ENCODE data around the gene PCIF1. TPM values are rescaled to one million over a fixed set of nuclear protein-coding genes. Genes with fewer than 3 reads are reported as not detected.

Gene PCIF1
- total RNA-seq, 2 experiments from 2014 or later, result 54.5 to 58.3 TPM

- Mint-ChIP-seq H3K9me3 (no peaks in the 10 kb centered on the region), H3K27ac (no peak overlapping the region), H3K27me3 (no peaks in the 10 kb centered on the region), H3K4me1 (peaks cover 14% of the 10 kb centered on the region), H3K36me3 (peaks cover 20% of the 10 kb centered on the region), H3K4me3 (no peak overlapping the region)
- ATAC-seq (ENCODE audit: low read depth) (no peak), DNase-seq (no peak)
- POLR2A ChIA-PET, result no interaction called here
These were observed 5.6 kb downstream of the PCIF1 start for GRCh38 chr20:45940053-45940452.

GRCh38 chr20:45940469-45940868, 6.0 kb downstream of the PCIF1 start:
- H3K27me3 Mint-ChIP-seq, result no peaks in the 10 kb centered on the region
- no peak for DNase-seq
- POLR2A ChIA-PET, result no interaction called here
- peaks cover 14% of the 10 kb centered on the region for H3K4me1 Mint-ChIP-seq
- H3K36me3 Mint-ChIP-seq, result peaks cover 20% of the 10 kb centered on the region
- no peak overlapping the region for H3K27ac Mint-ChIP-seq
- H3K4me3 Mint-ChIP-seq, result no peak overlapping the region
- ATAC-seq (ENCODE audit: low read depth), result no peak
- no peaks in the 10 kb centered on the region for H3K9me3 Mint-ChIP-seq

GRCh38 chr20:45943613-45944012, 9.1 kb downstream of the PCIF1 start:
- no peak for DNase-seq
- H3K27ac Mint-ChIP-seq, result peak overlapping the region; percentile 32
- no peak for ATAC-seq (ENCODE audit: low read depth)
- POLR2A ChIA-PET, result interaction anchor here (1.5 kb wide), 1 partner anchor 9 kb away, joined by 3 read pairs; no protein-coding TSS in a partner anchor
- no peaks in the 10 kb centered on the region for H3K9me3 Mint-ChIP-seq
- H3K4me3 Mint-ChIP-seq, result no peak overlapping the region
- peaks cover 1% of the 10 kb centered on the region for H3K4me1 Mint-ChIP-seq
- H3K36me3 Mint-ChIP-seq, result peaks cover 13% of the 10 kb centered on the region
- no peaks in the 10 kb centered on the region for H3K27me3 Mint-ChIP-seq

DNA sequence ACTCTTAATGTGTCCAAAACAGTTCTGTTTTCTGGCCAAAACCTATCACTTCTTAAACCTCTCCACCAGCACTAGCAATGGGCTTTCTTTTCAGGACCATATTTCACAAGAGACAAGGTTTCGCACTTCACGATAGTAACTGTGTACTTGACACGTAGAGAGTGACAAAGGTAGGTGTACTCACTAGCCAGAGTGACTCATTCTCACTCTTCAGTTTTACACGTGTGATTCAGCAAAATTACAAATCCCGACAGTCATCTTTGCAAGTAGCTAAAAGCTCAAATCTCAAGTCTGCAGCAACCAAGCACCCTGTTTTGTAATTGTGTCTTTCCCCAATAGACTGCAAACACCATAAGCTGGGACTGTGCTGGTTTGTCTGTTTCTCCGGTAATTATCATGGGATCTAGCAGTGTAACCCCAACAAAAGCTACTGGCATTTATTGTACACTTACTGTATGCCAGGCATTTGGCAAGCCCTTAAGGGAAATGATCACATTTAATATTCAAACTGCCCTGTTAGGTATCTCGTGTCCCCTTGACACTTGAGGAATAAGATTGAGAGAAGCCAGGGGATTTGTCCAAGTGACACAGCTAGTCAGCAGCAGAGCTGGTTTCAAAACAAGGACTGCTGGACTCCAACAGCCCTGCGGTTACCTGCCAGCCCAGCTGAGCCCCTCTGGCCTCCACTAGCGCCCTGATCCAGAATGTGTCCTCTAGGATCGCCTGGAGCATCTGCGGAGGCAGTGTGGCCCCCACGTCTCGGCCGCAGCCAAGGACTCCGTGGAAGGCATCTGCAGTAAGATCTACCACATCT, 9.9 kb downstream of the PCIF1 start:
- Mint-ChIP-seq H3K27me3 (no peaks in the 10 kb centered on the region), H3K27ac (peak overlapping the region; percentile 32), H3K9me3 (no peaks in the 10 kb centered on the region), H3K36me3 (peaks cover 18% of the 10 kb centered on the region), H3K4me3 (no peak overlapping the region), H3K4me1 (peaks cover 1% of the 10 kb centered on the region)
- DNase-seq (no peak), ATAC-seq (ENCODE audit: low read depth) (no peak)
- POLR2A ChIA-PET, result interaction anchor here (1.6 to 3.1 kb wide), 2 partner anchors 10 to 18 kb away, joined by 4 to 22 read pairs; partner anchors contain the start of gene PCIF1

GRCh38 chr20:45944965-45945677, 10.6 kb downstream of the PCIF1 start:
- POLR2A ChIA-PET, result interaction anchor here (1.6 to 3.1 kb wide), 2 partner anchors 11 to 17 kb away, joined by 4 to 22 read pairs; partner anchors contain the start of gene PCIF1
- no peak overlapping the region for H3K27ac Mint-ChIP-seq
- ATAC-seq (ENCODE audit: low read depth), result no peak
- H3K4me1 Mint-ChIP-seq, result peaks cover 1% of the 10 kb centered on the region
- H3K27me3 Mint-ChIP-seq, result no peaks in the 10 kb centered on the region
- DNase-seq, result no peak
- H3K36me3 Mint-ChIP-seq, result peaks cover 17% of the 10 kb centered on the region
- no peaks in the 10 kb centered on the region for H3K9me3 Mint-ChIP-seq
- no peak overlapping the region for H3K4me3 Mint-ChIP-seq

DNA sequence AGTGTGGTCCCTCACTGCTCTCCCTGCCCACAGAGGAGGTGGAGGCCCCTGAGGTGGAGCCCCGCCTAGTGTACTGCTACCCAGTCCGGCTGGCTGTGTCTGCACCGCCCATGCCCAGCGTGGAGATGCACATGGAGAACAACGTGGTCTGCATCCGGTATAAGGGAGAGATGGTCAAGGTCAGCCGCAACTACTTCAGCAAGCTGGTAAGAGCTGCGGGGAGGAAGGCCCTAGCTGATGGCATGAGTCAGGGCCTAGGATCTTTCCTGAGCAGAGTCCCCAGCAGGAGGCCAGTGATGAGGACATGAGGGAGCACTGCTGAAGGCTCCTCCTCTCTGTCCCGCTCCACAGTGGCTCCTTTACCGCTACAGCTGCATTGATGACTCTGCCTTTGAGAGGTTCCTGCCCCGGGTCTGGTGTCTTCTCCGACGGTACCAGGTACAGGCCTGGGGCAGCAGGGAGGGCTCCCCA, 11.2 kb downstream of the PCIF1 start:
- DNase-seq (no peak), ATAC-seq (ENCODE audit: low read depth) (no peak)
- Mint-ChIP-seq H3K27ac (no peak overlapping the region), H3K4me3 (no peak overlapping the region), H3K4me1 (peaks cover 1% of the 10 kb centered on the region), H3K27me3 (no peaks in the 10 kb centered on the region), H3K36me3 (peaks cover 17% of the 10 kb centered on the region), H3K9me3 (no peaks in the 10 kb centered on the region)
- POLR2A ChIA-PET, result interaction anchor here (1.6 to 3.1 kb wide), 2 partner anchors 12 to 16 kb away, joined by 4 to 22 read pairs; partner anchors contain the start of gene PCIF1

DNA sequence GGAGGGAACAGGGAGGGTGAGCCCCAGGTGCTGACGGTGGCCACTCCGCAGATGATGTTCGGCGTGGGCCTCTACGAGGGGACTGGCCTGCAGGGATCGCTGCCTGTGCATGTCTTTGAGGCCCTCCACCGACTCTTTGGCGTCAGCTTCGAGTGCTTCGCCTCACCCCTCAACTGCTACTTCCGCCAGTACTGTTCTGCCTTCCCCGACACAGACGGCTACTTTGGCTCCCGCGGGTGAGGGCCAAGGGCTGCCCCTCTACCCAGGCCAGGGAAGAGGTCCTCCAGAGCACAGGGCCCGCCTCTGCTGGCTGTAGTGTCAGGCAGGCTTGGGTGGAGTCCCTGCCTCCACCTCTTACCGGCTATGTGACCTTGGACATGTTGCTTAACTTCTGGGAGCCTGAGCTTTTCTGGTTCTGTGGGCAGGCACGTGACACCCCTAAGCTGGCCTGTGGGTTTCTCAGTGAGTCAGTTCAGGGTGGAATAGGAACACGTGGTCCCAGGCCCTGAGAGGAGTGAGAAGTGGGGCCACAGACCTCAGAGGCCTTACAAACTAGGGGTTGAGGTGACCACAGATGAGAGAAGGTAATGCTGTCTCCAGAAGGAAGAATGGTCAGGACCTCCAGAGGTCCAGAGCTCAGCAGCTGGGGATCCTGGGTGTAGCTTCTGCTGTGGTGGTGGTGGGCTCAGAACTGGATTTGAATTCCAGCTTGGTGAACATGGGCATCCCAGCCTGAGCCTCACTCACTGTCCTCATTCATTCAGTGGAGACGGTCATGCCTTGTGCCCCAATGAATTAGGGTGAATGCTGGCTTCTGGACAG, 11.9 kb downstream of the PCIF1 start:
- no peaks in the 10 kb centered on the region for H3K9me3 Mint-ChIP-seq
- H3K4me1 Mint-ChIP-seq, result peaks cover 1% of the 10 kb centered on the region
- no peaks in the 10 kb centered on the region for H3K27me3 Mint-ChIP-seq
- DNase-seq (no peak), ATAC-seq (ENCODE audit: low read depth) (peak; percentile 20)
- POLR2A ChIA-PET, result interaction anchor here (3.1 kb wide), 1 partner anchor 12 kb away, joined by 22 read pairs; the partner anchor contains the start of gene PCIF1
- peak overlapping the region; percentile 59 for H3K27ac Mint-ChIP-seq
- peaks cover 17% of the 10 kb centered on the region for H3K36me3 Mint-ChIP-seq
- no peak overlapping the region for H3K4me3 Mint-ChIP-seq

DNA sequence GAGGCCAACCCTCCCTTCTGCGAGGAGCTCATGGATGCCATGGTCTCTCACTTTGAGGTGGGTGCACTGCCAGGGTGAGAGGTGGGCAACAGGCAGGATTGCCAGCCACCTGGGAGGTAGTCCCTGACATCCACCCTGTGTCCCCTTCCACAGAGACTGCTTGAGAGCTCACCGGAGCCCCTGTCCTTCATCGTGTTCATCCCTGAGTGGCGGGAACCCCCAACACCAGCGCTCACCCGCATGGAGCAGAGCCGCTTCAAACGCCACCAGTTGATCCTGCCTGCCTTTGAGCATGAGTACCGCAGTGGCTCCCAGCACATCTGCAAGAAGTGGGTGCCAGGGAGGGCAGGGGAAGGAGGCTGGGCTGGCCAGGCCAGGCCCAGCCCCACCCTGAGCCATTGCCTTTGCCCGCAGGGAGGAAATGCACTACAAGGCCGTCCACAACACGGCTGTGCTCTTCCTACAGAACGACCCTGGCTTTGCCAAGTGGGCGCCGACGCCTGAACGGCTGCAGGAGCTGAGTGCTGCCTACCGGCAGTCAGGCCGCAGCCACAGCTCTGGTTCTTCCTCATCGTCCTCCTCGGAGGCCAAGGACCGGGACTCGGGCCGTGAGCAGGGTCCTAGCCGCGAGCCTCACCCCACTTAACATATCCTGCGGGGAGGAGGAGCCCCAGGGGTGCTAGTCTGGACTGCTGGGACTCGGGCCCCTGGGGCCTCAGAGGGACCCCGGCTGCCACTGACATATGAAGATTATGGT, 12.8 kb downstream of the PCIF1 start:
- no peak for ATAC-seq (ENCODE audit: low read depth)
- peaks cover 17% of the 10 kb centered on the region for H3K36me3 Mint-ChIP-seq
- H3K27me3 Mint-ChIP-seq, result no peaks in the 10 kb centered on the region
- no peaks in the 10 kb centered on the region for H3K9me3 Mint-ChIP-seq
- H3K4me1 Mint-ChIP-seq, result peaks cover 1% of the 10 kb centered on the region
- H3K27ac Mint-ChIP-seq, result no peak overlapping the region
- POLR2A ChIA-PET, result interaction anchor here (2.1 to 3.1 kb wide), 3 partner anchors 13 to 14 kb away, joined by 9 to 22 read pairs (median 20); partner anchors contain the start of gene PCIF1
- no peak overlapping the region for H3K4me3 Mint-ChIP-seq
- no peak for DNase-seq

DNA sequence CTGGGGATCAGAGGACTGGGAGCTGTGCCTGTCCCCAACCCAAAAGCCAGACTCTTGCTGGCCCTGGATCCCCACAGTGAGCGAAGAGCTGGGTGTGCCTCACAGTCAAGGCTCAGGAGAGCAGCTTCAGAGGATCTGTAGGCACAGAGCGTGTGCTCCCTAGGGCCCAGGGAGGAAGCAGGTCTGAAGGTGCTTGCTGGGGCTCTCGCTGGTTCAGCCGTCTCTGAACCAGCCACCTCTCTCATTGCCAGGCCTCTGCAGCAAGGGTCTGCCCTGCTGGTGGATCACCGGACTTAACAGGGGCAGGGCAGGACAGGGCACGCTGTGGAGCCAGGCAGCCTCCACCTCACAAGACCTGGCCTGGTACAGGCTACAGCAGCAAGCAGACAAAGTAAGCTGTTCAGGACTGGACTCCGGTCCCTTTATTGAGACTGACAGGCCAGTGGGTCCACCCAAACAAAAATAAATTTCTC, 13.8 kb downstream of the PCIF1 start:
- Mint-ChIP-seq H3K4me3 (no peak overlapping the region), H3K27me3 (no peaks in the 10 kb centered on the region), H3K36me3 (peaks cover 18% of the 10 kb centered on the region), H3K4me1 (peaks cover 1% of the 10 kb centered on the region), H3K27ac (peak overlapping the region; percentile 48), H3K9me3 (no peaks in the 10 kb centered on the region)
- POLR2A ChIA-PET, result interaction anchor here (0.9 to 2.3 kb wide), 3 partner anchors 13 to 25 kb away, joined by 3 to 20 read pairs (median 9); partner anchors contain the start of gene PCIF1
- no peak for DNase-seq
- ATAC-seq (ENCODE audit: low read depth), result no peak

- ATAC-seq (ENCODE audit: low read depth), result no peak
- Mint-ChIP-seq H3K27ac (no peak overlapping the region), H3K4me3 (no peak overlapping the region), H3K4me1 (peaks cover 1% of the 10 kb centered on the region), H3K27me3 (no peaks in the 10 kb centered on the region), H3K36me3 (peaks cover 17% of the 10 kb centered on the region), H3K9me3 (no peaks in the 10 kb centered on the region)
- POLR2A ChIA-PET, result interaction anchor here (0.9 to 2.3 kb wide), 3 partner anchors 13 to 25 kb away, joined by 3 to 20 read pairs (median 9); partner anchors contain the start of gene PCIF1
- no peak for DNase-seq
These were observed 14.5 kb downstream of the PCIF1 start for GRCh38 chr20:45948742-45949541.

DNA sequence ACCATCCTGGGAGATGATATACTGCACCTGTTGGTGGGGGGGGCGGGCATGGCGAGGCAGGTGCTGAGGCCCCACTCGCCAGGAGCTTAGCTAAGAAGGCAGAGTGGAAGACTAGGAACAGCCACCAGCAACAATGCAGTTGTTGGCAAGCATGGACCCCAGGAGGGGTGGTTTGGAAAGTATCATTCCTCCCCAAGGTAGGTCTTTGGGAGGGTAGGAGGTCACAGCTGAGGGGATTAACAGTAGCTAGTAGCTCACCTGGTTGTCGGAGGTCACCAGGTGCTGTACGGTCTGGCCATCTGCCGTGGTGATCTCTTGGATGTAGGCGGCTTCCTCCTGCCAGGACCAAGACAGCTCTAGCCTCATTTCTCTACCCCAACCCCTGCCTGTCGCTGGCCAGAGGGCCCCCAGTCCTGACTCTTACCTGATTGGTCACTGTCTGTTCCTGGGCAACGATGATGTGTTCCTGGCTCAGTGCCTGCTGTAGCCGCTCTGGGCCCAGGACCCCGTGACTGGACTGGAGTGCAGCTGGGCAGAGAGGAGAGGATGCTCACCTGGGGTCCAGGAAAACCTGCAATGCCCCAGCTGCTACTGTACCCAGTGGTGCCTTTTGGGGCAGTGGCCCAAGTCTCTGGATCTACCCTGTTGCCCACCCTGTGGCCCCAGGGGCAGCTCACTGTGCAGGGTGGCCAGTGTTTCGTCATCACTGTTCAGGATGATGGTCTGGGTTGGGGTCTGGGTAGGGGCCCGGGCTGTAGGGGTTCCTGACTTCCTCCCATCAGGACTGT, 15.3 kb downstream of the PCIF1 start:
- no peak overlapping the region for H3K4me3 Mint-ChIP-seq
- H3K27ac Mint-ChIP-seq, result no peak overlapping the region
- POLR2A ChIA-PET, result interaction anchor here (0.9 to 2.3 kb wide), 6 partner anchors 12 to 59 kb away, joined by 3 to 20 read pairs (median 4); partner anchors contain the start of genes CTSA, NEURL2 and PCIF1
- peaks cover 1% of the 10 kb centered on the region for H3K4me1 Mint-ChIP-seq
- no peaks in the 10 kb centered on the region for H3K27me3 Mint-ChIP-seq
- peaks cover 13% of the 10 kb centered on the region for H3K36me3 Mint-ChIP-seq
- no peak for DNase-seq
- no peaks in the 10 kb centered on the region for H3K9me3 Mint-ChIP-seq
- no peak for ATAC-seq (ENCODE audit: low read depth)

All from activated naive CD8-positive, alpha-beta T cell treated with anti-CD3 and anti-CD28 coated beads, Interleukin-2, amount 10 ng/mL, durations not matched to agents 7 days and 5 days (primary cell).